Measurements from ENCODE around the gene KNL1.

Gene KNL1

DNA sequence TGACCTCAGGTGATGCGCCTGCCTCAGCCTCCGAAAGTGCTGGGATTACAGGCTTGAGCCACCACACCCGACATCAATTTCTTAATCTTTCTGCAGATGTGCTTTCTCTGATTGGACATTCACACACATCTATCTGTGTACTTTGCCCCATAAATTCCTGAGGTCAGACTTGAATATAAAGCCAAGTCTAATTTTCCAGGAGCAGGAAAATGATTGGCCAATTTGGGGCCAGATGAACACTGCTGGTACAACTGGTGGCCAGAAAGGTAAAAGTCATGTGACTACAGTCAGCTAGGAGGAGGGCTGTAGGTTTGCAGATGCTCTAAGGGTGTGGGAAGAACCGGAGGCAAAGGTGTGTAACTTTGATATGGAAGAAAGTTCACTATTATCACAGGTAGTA lies 97.7 kb downstream of the KNL1 start:
- no peak for TF ChIP-seq EGR1 (IDR thresholded peaks at IDR 0.05)
- TF ChIP-seq ZBTB7A (IDR thresholded peaks at IDR 0.05; ENCODE audit: low read depth) = no peak
- TF ChIP-seq YY1 (IDR thresholded peaks at IDR 0.05; ENCODE audit: low read depth) = no peak
- TF ChIP-seq, protein P1, sequence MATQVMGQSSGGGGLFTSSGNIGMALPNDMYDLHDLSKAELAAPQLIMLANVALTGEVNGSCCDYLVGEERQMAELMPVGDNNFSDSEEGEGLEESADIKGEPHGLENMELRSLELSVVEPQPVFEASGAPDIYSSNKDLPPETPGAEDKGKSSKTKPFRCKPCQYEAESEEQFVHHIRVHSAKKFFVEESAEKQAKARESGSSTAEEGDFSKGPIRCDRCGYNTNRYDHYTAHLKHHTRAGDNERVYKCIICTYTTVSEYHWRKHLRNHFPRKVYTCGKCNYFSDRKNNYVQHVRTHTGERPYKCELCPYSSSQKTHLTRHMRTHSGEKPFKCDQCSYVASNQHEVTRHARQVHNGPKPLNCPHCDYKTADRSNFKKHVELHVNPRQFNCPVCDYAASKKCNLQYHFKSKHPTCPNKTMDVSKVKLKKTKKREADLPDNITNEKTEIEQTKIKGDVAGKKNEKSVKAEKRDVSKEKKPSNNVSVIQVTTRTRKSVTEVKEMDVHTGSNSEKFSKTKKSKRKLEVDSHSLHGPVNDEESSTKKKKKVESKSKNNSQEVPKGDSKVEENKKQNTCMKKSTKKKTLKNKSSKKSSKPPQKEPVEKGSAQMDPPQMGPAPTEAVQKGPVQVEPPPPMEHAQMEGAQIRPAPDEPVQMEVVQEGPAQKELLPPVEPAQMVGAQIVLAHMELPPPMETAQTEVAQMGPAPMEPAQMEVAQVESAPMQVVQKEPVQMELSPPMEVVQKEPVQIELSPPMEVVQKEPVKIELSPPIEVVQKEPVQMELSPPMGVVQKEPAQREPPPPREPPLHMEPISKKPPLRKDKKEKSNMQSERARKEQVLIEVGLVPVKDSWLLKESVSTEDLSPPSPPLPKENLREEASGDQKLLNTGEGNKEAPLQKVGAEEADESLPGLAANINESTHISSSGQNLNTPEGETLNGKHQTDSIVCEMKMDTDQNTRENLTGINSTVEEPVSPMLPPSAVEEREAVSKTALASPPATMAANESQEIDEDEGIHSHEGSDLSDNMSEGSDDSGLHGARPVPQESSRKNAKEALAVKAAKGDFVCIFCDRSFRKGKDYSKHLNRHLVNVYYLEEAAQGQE (IDR thresholded peaks at IDR 0.05; ENCODE audit: low read depth) = no peak
- no peak for TF ChIP-seq RAD21 (IDR thresholded peaks at IDR 0.05; ENCODE audit: low read depth)
- TF ChIP-seq NFIC (IDR thresholded peaks at IDR 0.05) = no peak
- TF ChIP-seq, protein P2, sequence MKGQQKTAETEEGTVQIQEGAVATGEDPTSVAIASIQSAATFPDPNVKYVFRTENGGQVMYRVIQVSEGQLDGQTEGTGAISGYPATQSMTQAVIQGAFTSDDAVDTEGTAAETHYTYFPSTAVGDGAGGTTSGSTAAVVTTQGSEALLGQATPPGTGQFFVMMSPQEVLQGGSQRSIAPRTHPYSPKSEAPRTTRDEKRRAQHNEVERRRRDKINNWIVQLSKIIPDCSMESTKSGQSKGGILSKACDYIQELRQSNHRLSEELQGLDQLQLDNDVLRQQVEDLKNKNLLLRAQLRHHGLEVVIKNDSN (IDR thresholded peaks at IDR 0.05) = no peak
- no peak for TF ChIP-seq TAF1 (IDR thresholded peaks at IDR 0.05; ENCODE audit: low read depth)
- TF ChIP-seq CREB1 (IDR thresholded peaks at IDR 0.05; ENCODE audit: low read depth) = no peak
- TF ChIP-seq TEAD4 (IDR thresholded peaks at IDR 0.05) = no peak
- no peak for TF ChIP-seq CEBPB (IDR thresholded peaks at IDR 0.05)
- no peak for TF ChIP-seq EP300 (IDR thresholded peaks at IDR 0.05; ENCODE audit: borderline replicate concordance)
- no peak for TF ChIP-seq FOXM1 (IDR thresholded peaks at IDR 0.05; ENCODE audit: borderline replicate concordance, low read depth)
- no peak for TF ChIP-seq TCF12 (IDR thresholded peaks at IDR 0.05; ENCODE audit: low read depth)
- TF ChIP-seq, protein P3, sequence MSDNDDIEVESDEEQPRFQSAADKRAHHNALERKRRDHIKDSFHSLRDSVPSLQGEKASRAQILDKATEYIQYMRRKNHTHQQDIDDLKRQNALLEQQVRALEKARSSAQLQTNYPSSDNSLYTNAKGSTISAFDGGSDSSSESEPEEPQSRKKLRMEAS (IDR thresholded peaks at IDR 0.05) = no peak

DNA sequence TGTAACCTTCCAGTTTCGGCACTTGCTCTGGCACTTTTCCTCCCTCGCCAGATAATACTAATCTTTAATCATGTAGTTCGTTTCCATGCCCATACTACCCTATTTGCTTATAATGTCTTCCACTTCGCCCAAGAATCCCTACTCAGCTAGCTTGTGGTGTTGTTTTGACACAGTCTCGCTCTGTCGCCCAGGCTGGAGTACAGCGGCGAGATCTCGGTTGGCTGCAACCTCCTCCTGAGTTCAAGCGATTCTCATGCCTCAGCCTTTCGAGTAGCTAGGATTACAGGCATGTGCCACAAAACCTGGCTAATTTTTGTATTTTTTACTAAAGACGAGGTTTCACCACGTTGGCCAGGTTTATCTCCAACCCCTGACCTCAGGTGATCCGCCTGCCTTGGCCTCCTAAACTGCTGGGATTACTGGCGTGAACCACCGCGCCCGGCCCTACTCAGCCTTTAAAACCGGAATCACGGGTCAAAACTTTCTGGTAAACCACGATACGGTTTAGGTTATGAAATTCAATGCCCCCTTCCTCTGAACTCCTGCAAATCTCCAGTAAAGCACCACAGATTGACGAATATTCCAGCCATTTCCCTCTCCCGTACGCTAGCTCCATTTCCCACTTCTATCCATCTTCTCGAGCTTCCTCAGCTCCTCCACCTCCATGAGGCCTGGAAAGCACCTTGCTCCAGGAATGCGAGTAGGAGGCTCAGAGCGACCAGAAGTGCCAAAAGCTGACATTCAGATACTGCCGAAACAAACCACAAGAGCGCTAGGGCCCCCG lies 100.0 kb downstream of the KNL1 start:
- 0 out of 2 replicates have a peak, but pooled peaks have one; percentile 19 for TF ChIP-seq EP300 (IDR thresholded peaks at IDR 0.05; ENCODE audit: borderline replicate concordance)
- TF ChIP-seq, protein P1 (IDR thresholded peaks at IDR 0.05; ENCODE audit: low read depth) = no peak

DNA sequence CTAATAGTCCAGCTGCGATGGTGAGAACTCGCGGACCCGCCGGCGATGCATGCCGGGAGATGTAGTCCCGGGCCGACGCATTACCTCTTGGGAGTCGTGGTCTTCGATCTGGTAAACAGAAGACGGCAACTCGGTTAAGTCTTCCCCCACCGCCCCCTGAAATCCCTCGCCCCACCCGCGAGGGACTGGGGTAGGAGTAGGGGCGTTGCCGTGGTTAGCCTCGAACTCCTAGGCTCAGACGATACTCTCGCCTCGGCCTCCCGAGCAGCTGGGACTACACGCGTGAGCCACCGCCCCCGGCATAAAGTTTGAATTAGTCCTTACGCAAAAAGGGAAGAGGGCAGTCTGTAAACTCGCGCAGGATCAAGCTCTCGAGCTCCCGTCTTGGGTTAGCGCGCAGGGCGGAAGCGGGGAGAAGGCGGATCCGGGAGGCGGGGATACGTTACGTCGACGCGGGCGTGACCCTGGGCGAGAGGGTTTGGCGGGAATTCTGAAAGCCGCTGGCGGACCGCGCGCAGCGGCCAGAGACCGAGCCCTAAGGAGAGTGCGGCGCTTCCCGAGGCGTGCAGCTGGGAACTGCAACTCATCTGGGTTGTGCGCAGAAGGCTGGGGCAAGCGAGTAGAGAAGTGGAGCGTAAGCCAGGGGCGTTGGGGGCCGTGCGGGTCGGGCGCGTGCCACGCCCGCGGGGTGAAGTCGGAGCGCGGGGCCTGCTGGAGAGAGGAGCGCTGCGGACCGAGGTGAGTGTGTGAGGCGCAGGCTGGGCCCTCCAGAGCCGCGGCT lies 100.8 kb downstream of the KNL1 start, which contains the start of gene RAD51:
TSS of gene RAD51 (plus strand) at position 487 of the 781 bp plus-strand sequence. CDS start 3,585 bp downstream, outside the sequence.
- TF ChIP-seq, protein P2 (IDR thresholded peaks at IDR 0.05) = peak; percentile 25; the same call in 1 of the 2 replicates
- no peak for TF ChIP-seq RAD21 (IDR thresholded peaks at IDR 0.05; ENCODE audit: low read depth)
- peak; percentile 65; the same call in 1 of the 2 replicates for TF ChIP-seq CREB1 (IDR thresholded peaks at IDR 0.05; ENCODE audit: low read depth)
- TF ChIP-seq NFIC (IDR thresholded peaks at IDR 0.05) = no peak
- TF ChIP-seq TAF1 (IDR thresholded peaks at IDR 0.05; ENCODE audit: low read depth) = peak; percentile 65
- TF ChIP-seq TCF12 (IDR thresholded peaks at IDR 0.05; ENCODE audit: low read depth) = 0 out of 2 replicates have a peak, but pooled peaks have one; percentile 17
- 0 out of 2 replicates have a peak, but pooled peaks have one; percentile 50 for TF ChIP-seq TEAD4 (IDR thresholded peaks at IDR 0.05)
- TF ChIP-seq FOXM1 (IDR thresholded peaks at IDR 0.05; ENCODE audit: borderline replicate concordance, low read depth) = 0 out of 2 replicates have a peak, but pooled peaks have one; percentile 39
- TF ChIP-seq, protein P3 (IDR thresholded peaks at IDR 0.05) = peak; percentile 87
- peak; percentile 68 for TF ChIP-seq YY1 (IDR thresholded peaks at IDR 0.05; ENCODE audit: low read depth)
- TF ChIP-seq CEBPB (IDR thresholded peaks at IDR 0.05) = no peak

DNA sequence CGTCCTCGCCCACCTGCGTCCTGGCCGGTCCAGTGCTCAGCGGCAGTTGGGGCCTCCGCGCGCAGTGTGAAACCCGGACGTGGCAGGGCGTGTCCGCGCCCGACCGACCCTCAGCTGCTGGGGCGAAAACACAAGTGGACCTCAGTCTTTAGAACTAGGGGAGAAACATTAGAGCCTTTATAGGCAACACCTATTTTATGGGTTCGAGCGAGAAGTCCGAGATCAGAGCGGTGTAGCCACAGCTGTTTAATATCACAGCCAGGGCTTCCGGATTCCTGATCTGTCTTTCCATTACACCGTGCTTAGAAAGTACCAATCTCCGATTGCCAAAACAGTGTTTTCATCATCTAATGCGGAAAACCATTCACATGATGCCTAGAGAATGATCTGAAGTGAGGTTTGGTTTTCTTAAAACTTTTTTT lies 101.4 kb downstream of the KNL1 start:
- TF ChIP-seq EGR1 (IDR thresholded peaks at IDR 0.05) = no peak
- no peak for TF ChIP-seq NFIC (IDR thresholded peaks at IDR 0.05)
- no peak for TF ChIP-seq CREB1 (IDR thresholded peaks at IDR 0.05; ENCODE audit: low read depth)
- no peak for TF ChIP-seq RAD21 (IDR thresholded peaks at IDR 0.05; ENCODE audit: low read depth)
- TF ChIP-seq CEBPB (IDR thresholded peaks at IDR 0.05) = no peak
- TF ChIP-seq, protein P2 (IDR thresholded peaks at IDR 0.05) = no peak
- no peak for TF ChIP-seq TCF12 (IDR thresholded peaks at IDR 0.05; ENCODE audit: low read depth)
- no peak; the same call in 1 of the 2 replicates for TF ChIP-seq ZBTB7A (IDR thresholded peaks at IDR 0.05; ENCODE audit: low read depth)
- TF ChIP-seq, protein P1 (IDR thresholded peaks at IDR 0.05; ENCODE audit: low read depth) = no peak
- no peak for TF ChIP-seq TAF1 (IDR thresholded peaks at IDR 0.05; ENCODE audit: low read depth)
- TF ChIP-seq EP300 (IDR thresholded peaks at IDR 0.05; ENCODE audit: borderline replicate concordance) = no peak
- TF ChIP-seq YY1 (IDR thresholded peaks at IDR 0.05; ENCODE audit: low read depth) = no peak
- TF ChIP-seq TEAD4 (IDR thresholded peaks at IDR 0.05) = no peak
- TF ChIP-seq, protein P3 (IDR thresholded peaks at IDR 0.05) = no peak
- no peak for TF ChIP-seq FOXM1 (IDR thresholded peaks at IDR 0.05; ENCODE audit: borderline replicate concordance, low read depth)
